HCT116 (cell line): ENCODE results near the gene HMCN2.

Experiments used
- CBX3 ChIP-seq: IDR thresholded peaks from 2 replicates; pipeline ENCODE4 v1.6.1; 2012; ENCODE audit warnings: low read depth
- CEBPB ChIP-seq: IDR thresholded peaks from 2 replicates; pipeline ENCODE4 v1.6.1; 2012; ENCODE audit warnings: low read depth
- EZH2phosphoT487 ChIP-seq: fragments of 200-600 bp; IDR thresholded peaks from 2 replicates; pipeline ENCODE4 v1.6.1; 2018; ENCODE audit warnings: antibody characterized with exemption, borderline replicate concordance
- JUND ChIP-seq: IDR thresholded peaks from 2 replicates; pipeline ENCODE4 v1.6.1; 2012
- POLR2A ChIP-seq: IDR thresholded peaks from 2 replicates; pipeline ENCODE4 v1.7.0; 2011; ENCODE audit warnings: borderline replicate concordance; ENCODE audit not compliant: insufficient read depth, insufficient read length; ENCODE audit errors: extremely low read depth
- POLR2AphosphoS5 ChIP-seq: IDR thresholded peaks from 2 replicates; pipeline ENCODE4 v1.6.1; 2011; ENCODE audit warnings: mild to moderate bottlenecking, low read depth, low read length, moderate library complexity
- RAD21 ChIP-seq: IDR thresholded peaks from 2 replicates; pipeline ENCODE4 v1.6.1; 2012; ENCODE audit warnings: low read depth, mild to moderate bottlenecking
- SP1 ChIP-seq: IDR thresholded peaks from 2 replicates; pipeline ENCODE4 v1.6.1; 2012; ENCODE audit warnings: low read depth
- ZNF274 ChIP-seq: fragments of 200-500 bp; sonication (Bioruptor generic); IDR thresholded peaks from 2 replicates; pipeline ENCODE4 v1.6.1; 2014; ENCODE audit warnings: mild to moderate bottlenecking, low read depth, low read length, inconsistent platforms
- TF ChIP-seq, protein P1 (sequence below): IDR thresholded peaks from 2 replicates; pipeline ENCODE4 v1.6.1; 2012
- TF ChIP-seq, protein P2 (sequence below), 3 experiments: fragments of 200-600 bp in 1 of 3; sonication (generic) in 1 of 3; IDR thresholded peaks in 2 of 3; conservative IDR thresholded peaks in 1 of 3; 2 replicates each; pipeline ENCODE4 v1.5.1; 2012 to 2017; ENCODE audit warnings: low read depth in 2 of 3, low read length in 2 of 3, antibody characterized with exemption in 1 of 3, borderline replicate concordance in 1 of 3, control low read depth in 1 of 3, mild to moderate bottlenecking in 1 of 3, mixed read lengths in 1 of 3, mixed run types in 1 of 3, moderate library complexity in 1 of 3; ENCODE audit not compliant: insufficient read depth in 1 of 3
- TF ChIP-seq, protein P3 (sequence below): IDR thresholded peaks from 2 replicates; pipeline ENCODE4 v1.6.1; 2012; ENCODE audit warnings: low read depth

DNA sequence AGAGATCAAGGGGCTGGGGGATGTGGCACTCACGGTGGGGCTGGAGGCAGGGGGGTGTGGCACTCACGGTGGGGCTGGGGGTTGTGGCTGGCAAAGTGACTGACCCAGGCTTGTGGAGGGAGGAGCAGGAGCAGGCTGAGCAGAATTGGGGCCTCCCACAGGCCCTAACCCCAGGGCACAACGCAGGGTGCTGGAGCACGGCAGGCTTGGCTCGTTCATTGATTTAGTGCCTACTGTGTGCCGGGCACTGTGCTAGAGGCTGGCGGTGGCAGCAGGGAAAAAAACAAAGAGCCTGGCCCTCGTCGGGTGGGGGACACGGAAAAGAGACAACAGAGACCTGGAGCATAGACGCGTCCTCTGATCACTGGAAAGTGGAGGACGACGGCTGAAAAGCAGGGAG lies 80.9 kb downstream of the HMCN2 start:
- TF ChIP-seq, protein P1, sequence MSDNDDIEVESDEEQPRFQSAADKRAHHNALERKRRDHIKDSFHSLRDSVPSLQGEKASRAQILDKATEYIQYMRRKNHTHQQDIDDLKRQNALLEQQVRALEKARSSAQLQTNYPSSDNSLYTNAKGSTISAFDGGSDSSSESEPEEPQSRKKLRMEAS = no peak
- TF ChIP-seq, protein P2, sequence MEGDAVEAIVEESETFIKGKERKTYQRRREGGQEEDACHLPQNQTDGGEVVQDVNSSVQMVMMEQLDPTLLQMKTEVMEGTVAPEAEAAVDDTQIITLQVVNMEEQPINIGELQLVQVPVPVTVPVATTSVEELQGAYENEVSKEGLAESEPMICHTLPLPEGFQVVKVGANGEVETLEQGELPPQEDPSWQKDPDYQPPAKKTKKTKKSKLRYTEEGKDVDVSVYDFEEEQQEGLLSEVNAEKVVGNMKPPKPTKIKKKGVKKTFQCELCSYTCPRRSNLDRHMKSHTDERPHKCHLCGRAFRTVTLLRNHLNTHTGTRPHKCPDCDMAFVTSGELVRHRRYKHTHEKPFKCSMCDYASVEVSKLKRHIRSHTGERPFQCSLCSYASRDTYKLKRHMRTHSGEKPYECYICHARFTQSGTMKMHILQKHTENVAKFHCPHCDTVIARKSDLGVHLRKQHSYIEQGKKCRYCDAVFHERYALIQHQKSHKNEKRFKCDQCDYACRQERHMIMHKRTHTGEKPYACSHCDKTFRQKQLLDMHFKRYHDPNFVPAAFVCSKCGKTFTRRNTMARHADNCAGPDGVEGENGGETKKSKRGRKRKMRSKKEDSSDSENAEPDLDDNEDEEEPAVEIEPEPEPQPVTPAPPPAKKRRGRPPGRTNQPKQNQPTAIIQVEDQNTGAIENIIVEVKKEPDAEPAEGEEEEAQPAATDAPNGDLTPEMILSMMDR (IDR thresholded peaks at IDR 0.05 in 2 of 3, conservative IDR thresholded peaks at IDR 0.05 in 1 of 3; ENCODE audit: borderline replicate concordance in 1 of 3, insufficient read depth in 1 of 3, low read depth in 2 of 3, low read length in 2 of 3) = no peak
- TF ChIP-seq JUND (no peak), CEBPB (no peak), ZNF274 (no peak), POLR2AphosphoS5 (no peak), CBX3 (no peak), SP1 (no peak), EZH2phosphoT487 (no peak), POLR2A (no peak), RAD21 (no peak)
- TF ChIP-seq, protein P3, sequence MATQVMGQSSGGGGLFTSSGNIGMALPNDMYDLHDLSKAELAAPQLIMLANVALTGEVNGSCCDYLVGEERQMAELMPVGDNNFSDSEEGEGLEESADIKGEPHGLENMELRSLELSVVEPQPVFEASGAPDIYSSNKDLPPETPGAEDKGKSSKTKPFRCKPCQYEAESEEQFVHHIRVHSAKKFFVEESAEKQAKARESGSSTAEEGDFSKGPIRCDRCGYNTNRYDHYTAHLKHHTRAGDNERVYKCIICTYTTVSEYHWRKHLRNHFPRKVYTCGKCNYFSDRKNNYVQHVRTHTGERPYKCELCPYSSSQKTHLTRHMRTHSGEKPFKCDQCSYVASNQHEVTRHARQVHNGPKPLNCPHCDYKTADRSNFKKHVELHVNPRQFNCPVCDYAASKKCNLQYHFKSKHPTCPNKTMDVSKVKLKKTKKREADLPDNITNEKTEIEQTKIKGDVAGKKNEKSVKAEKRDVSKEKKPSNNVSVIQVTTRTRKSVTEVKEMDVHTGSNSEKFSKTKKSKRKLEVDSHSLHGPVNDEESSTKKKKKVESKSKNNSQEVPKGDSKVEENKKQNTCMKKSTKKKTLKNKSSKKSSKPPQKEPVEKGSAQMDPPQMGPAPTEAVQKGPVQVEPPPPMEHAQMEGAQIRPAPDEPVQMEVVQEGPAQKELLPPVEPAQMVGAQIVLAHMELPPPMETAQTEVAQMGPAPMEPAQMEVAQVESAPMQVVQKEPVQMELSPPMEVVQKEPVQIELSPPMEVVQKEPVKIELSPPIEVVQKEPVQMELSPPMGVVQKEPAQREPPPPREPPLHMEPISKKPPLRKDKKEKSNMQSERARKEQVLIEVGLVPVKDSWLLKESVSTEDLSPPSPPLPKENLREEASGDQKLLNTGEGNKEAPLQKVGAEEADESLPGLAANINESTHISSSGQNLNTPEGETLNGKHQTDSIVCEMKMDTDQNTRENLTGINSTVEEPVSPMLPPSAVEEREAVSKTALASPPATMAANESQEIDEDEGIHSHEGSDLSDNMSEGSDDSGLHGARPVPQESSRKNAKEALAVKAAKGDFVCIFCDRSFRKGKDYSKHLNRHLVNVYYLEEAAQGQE = no peak
